GM12878 (cell line): ENCODE measurements around the gene PLEKHM2. TPM values are rescaled to one million over a fixed set of nuclear protein-coding genes. Genes with fewer than 3 reads are reported as not detected.

Source experiments
- ATAC-seq: fragments of 200-7000 bp; cut with Tn5 transposase; 3 replicates; pipeline ENCODE4 v1.9.1; 2020; ENCODE audit warnings: mild to moderate bottlenecking, moderate library complexity
- BruUV-seq: library from RNA; stranded (reverse); fragments of 400-500 nt; replicated peaks from 2 replicates; lab custom pipeline; 2021; lab: Mats Ljungman, UMichigan
- CTCF ChIA-PET: fragments of 300-600 bp; sonication (Branson Sonifier 250); formaldehyde crosslinking; extraction: SDS; loops from one replicate; lab custom pipeline; 2021; ENCODE audit warnings: inconsistent platforms; lab: Yijun Ruan, JAX
- POLR2A ChIA-PET: fragments of 350-600 bp; formaldehyde crosslinking; extraction: SDS; loops from one replicate; lab custom pipeline; 2021; ENCODE audit warnings: inconsistent platforms; lab: Charles Lee
- RAD21 ChIA-PET: fragments of 300-600 bp; sonication (Branson Sonifier 250); formaldehyde crosslinking; loops from one replicate; lab custom pipeline; 2023; ENCODE audit warnings: antibody characterized with exemption; ENCODE audit not compliant: unreplicated experiment; lab: Charles Lee
- SMC1A ChIA-PET: fragments of 300-600 bp; sonication (Branson Sonifier 250); formaldehyde crosslinking; loops from one replicate; lab custom pipeline; 2023; ENCODE audit not compliant: unreplicated experiment, uncharacterized antibody; lab: Charles Lee
- DNase-seq: peaks from one replicate; pipeline ENCODE4 v3.0.0-alpha.2; 2011; ENCODE audit warnings: low read depth, low spot score
- FAIRE-seq: peaks from 3 replicates; lab custom pipeline; 2011; peaks lifted over from hg19 to GRCh38; lab: Jason Lieb, UNC
- H2AFZ ChIP-seq: 2 replicates; pipeline ENCODE4 v1.6.0; 2011; ENCODE audit warnings: low read depth, low read length, control low read depth; ENCODE audit not compliant: control insufficient read depth
- H3K27ac ChIP-seq: 2 replicates; pipeline ENCODE4 v1.5.1; 2011; ENCODE audit warnings: control low read depth; ENCODE audit not compliant: control insufficient read depth, insufficient read depth
- H3K27me3 ChIP-seq, 2 experiments: replicated peaks in 1 of 2; 2 replicates each; pipeline versions ENCODE4 v1.6.0 to v1.6.1; 2011; ENCODE audit warnings: low read length in 1 of 2; ENCODE audit not compliant: control insufficient read depth in 2 of 2, insufficient read depth in 2 of 2
- H3K36me3 ChIP-seq, 2 experiments: 2 replicates each; pipeline ENCODE4 v1.5.1; 2011; ENCODE audit warnings: low read length in 1 of 2; ENCODE audit not compliant: control insufficient read depth in 2 of 2, insufficient read depth in 2 of 2
- H3K4me1 ChIP-seq: 2 replicates; pipeline ENCODE4 v1.6.1; 2011; ENCODE audit warnings: mild to moderate bottlenecking, low read length, moderate library complexity, mixed read lengths; ENCODE audit not compliant: control insufficient read depth, insufficient read depth
- H3K4me2 ChIP-seq: 2 replicates; pipeline ENCODE4 v1.6.0; 2011; ENCODE audit warnings: control low read depth; ENCODE audit not compliant: control insufficient read depth, insufficient read depth
- H3K4me3 ChIP-seq: fragments of 200-600 bp; sonication (generic); 2 replicates; pipeline ENCODE4 v1.5.1; 2016
- H3K79me2 ChIP-seq: 2 replicates; pipeline ENCODE4 v1.6.0; 2011; ENCODE audit warnings: low read length; ENCODE audit not compliant: control insufficient read depth, insufficient read depth
- H3K9ac ChIP-seq: 2 replicates; pipeline ENCODE4 v1.8.0; 2011; ENCODE audit warnings: low read length, control low read depth, mixed read lengths; ENCODE audit not compliant: control insufficient read depth, insufficient read depth
- H3K9me3 ChIP-seq: replicated peaks from 3 replicates; pipeline ENCODE4 v1.5.1; 2011; ENCODE audit warnings: mild to moderate bottlenecking, low read length; ENCODE audit not compliant: control insufficient read depth, insufficient read depth
- H4K20me1 ChIP-seq: 2 replicates; pipeline ENCODE4 v1.6.0; 2011; ENCODE audit not compliant: control insufficient read depth, insufficient read depth
- FOS ChIP-seq: IDR thresholded peaks from 3 replicates; pipeline ENCODE4 v1.6.1; 2011; ENCODE audit warnings: borderline replicate concordance; ENCODE audit not compliant: insufficient read length; ENCODE audit errors: extremely low read depth
- MYC ChIP-seq: IDR thresholded peaks from 2 replicates; pipeline ENCODE4 v1.6.1; 2011; ENCODE audit warnings: mild to moderate bottlenecking, low read length, moderate library complexity, inconsistent platforms; ENCODE audit not compliant: insufficient read depth, insufficient replicate concordance, insufficient read length, severe bottlenecking
- SMARCA5 ChIP-seq: fragments of 450-650 bp; IDR thresholded peaks from 2 replicates; pipeline ENCODE4 v1.6.1; 2017; ENCODE audit warnings: mild to moderate bottlenecking
- WGBS: methylation state at CpG from one replicate; pipeline ENCODE4 v1.1.6; 2016; ENCODE audit warnings: low lambda C conversion rate; ENCODE audit not compliant: insufficient replicate concordance, insufficient coverage; ENCODE audit errors: missing lambda C conversion rate; 5-methylcytosine and 5-hydroxymethylcytosine counted together
- in situ Hi-C: fragments of 300-500 bp; cut with MboI; formaldehyde crosslinking; loops from 9 replicates; pipeline ENCODE4 v1.14.3; 2018; ENCODE audit warnings: mixed read lengths
- intact Hi-C: fragments of 100-400 bp; cut with micrococcal nuclease; formaldehyde crosslinking; loops from one replicate; pipeline ENCODE4 v1.14.2; 2022; ENCODE audit not compliant: unreplicated experiment
- polyA plus RNA-seq, 11 experiments: library from polyadenylated mRNA; depleted of rRNA in 4 of 11; unstranded in 6 of 11; stranded (reverse) in 5 of 11; fragments of >200 nt; fragmentation: Nextera tagmentation in 4 of 11; fragmentation: Illumina TruSeq in 1 of 11; extraction: Ambion mirVana in 4 of 11; extraction: Trizol in 1 of 11; gene quantifications; 1 replicate in 1 of 11; 2 replicates in 10 of 11; pipeline versions ENCODE4 v1.2.1 to v1.2.3, GENCODE V29; 2011 to 2016; ENCODE audit warnings: inconsistent platforms in 2 of 11, missing spikeins in 2 of 11, low read depth in 1 of 11
- total RNA-seq, 4 experiments: library from RNA; depleted of rRNA in 3 of 4; stranded (reverse); fragments of >200 nt in 3 of 4; fragmentation: Illumina TruSeq in 1 of 4; extraction: Trizol in 1 of 4; gene quantifications; 2 replicates each; pipeline versions ENCODE4 v1.2.1 to v1.2.3, GENCODE V29; 2013 to 2021

PLEKHM2 gene
- total and polyA plus RNA-seq, 10 of the 15 experiments (the other 5 are each of a cell fraction or from before 2014, with no cell fraction given) = 0.37 to 55.2 (median 19.3) TPM

DNA sequence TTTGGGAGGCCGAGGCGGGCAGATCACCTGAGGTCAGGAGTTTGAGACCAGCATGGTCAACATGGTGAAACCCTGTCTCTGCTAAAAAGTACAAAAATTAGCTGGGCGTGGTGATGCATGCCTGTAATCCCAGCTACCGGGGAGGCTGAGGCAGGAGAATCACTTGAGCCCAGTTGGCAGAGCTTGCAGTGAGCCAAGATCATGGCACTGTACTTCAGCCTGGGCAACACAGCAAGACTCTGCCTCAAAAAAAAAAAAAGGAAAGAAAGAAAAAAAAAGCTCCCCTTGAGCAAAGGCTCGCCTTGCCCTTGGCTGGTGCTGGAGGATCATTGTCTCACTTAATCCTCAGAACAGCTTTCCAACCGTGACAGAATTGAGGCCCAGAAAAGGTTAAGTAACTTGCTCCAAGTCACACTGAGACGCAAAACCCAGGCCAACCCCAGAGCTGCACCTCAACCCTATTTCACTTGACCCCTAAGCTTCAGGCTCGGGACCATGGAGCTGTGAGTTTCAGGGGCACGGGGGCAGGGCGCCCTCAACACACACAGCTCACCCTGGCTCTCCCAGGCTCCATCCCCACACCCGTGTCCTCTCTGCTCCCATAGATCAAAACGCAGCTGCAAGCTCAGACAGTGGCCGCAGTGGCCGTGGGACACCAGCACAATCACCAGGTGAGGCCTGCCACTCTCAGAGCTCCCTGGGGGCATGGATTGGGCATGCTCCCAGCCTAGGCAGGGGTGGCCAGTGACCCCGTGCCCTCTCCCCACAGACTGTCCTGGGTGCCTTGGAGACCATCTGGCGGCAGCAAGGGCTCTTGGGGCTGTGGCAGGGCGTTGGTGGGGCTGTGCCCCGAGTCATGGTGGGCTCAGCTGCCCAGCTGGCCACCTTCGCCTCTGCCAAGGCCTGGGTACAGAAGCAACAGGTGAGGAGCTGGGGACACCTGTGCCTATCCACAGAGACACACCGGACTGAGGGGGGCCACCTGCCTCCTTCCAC, 53.5 kb downstream of the PLEKHM2 start:
- ChIA-PET POLR2A (interaction anchor here (0.5 kb wide), 1 partner anchor 241 kb away, joined by 4 read pairs; no protein-coding TSS in a partner anchor), RAD21 (interaction anchor here (1.0 to 2.4 kb wide), 2 partner anchors 66 to 141 kb away, joined by 4 to 8 read pairs; no protein-coding TSS in a partner anchor), CTCF (interaction anchor here (0.5 to 2.5 kb wide), 3 partner anchors 41 to 570 kb away, joined by 3 to 7 read pairs (median 4); no protein-coding TSS in a partner anchor), SMC1A (interaction anchor here (0.6 to 1.0 kb wide), 3 partner anchors 83 to 367 kb away, joined by 3 read pairs; no protein-coding TSS in a partner anchor)
- no peaks in the 10 kb centered on the region for H4K20me1 ChIP-seq
- no peaks in the 10 kb centered on the region for H3K27me3 ChIP-seq
- no peaks in the 10 kb centered on the region for H3K79me2 ChIP-seq
- DNase-seq (no peak), ATAC-seq (no peak), FAIRE-seq (no peak)
- WGBS = 85% methylated on average over 19 of the region's 20 CpGs
- no peak overlapping the region for H3K27ac ChIP-seq
- peaks cover 0 to 3% of the 10 kb centered on the region in 2 experiments; a peak in 2 of 4 replicates for H3K36me3 ChIP-seq
- H3K4me2 ChIP-seq = no peak overlapping the region
- H3K4me3 ChIP-seq = no peak overlapping the region
- no peak overlapping the region for H2AFZ ChIP-seq
- in situ Hi-C loops = no loop called here
- no peaks in the 10 kb centered on the region for H3K4me1 ChIP-seq
- no TSS peak for BruUV-seq
- no peaks in the 10 kb centered on the region for H3K9me3 ChIP-seq
- H3K9ac ChIP-seq = no peak overlapping the region
- intact Hi-C loops = no loop called here
- TF ChIP-seq FOS = no peak
- TF ChIP-seq SMARCA5 = no peak

GRCh38 chr1:15738416-15739113, 54.4 kb downstream of the PLEKHM2 start:
- Histone ChIP-seq H2AFZ (no peak overlapping the region), H3K9ac (no peak overlapping the region), H3K4me1 (no peaks in the 10 kb centered on the region), H4K20me1 (no peaks in the 10 kb centered on the region), H3K27ac (no peak overlapping the region), H3K79me2 (no peaks in the 10 kb centered on the region), H3K27me3 (no peaks in the 10 kb centered on the region), H3K9me3 (no peaks in the 10 kb centered on the region), H3K4me3 (no peak overlapping the region), H3K4me2 (no peak overlapping the region), H3K36me3 (peaks cover 0 to 3% of the 10 kb centered on the region in 2 experiments; a peak in 2 of 4 replicates)
- RAD21 ChIA-PET = interaction anchor here (2.4 kb wide), 1 partner anchor 142 kb away, joined by 8 read pairs; no protein-coding TSS in a partner anchor
- in situ Hi-C loops (no loop called here), intact Hi-C loops (no loop called here)
- ATAC-seq (no peak), DNase-seq (no peak), FAIRE-seq (no peak)
- POLR2A ChIA-PET = no interaction called here
- WGBS = 83% methylated on average over 14 of the region's 15 CpGs
- TF ChIP-seq MYC = no peak
- SMC1A ChIA-PET = interaction anchor here (1.0 to 2.2 kb wide), 2 partner anchors 84 to 167 kb away, joined by 3 to 5 read pairs; no protein-coding TSS in a partner anchor
- no TSS peak for BruUV-seq
- CTCF ChIA-PET = interaction anchor here (0.6 to 2.5 kb wide), 4 partner anchors 15 to 415 kb away, joined by 3 to 7 read pairs (median 4); no protein-coding TSS in a partner anchor
